Measurements from ENCODE around the gene TRABD.

- TF ChIP-seq POLR2AphosphoS5 (IDR thresholded peaks at IDR 0.05; ENCODE audit: insufficient read depth in 1 of 2, low read depth in 1 of 2) (no peak), POLR2A (IDR thresholded peaks at IDR 0.05) (no peak)
- TF ChIP-seq, protein P1, sequence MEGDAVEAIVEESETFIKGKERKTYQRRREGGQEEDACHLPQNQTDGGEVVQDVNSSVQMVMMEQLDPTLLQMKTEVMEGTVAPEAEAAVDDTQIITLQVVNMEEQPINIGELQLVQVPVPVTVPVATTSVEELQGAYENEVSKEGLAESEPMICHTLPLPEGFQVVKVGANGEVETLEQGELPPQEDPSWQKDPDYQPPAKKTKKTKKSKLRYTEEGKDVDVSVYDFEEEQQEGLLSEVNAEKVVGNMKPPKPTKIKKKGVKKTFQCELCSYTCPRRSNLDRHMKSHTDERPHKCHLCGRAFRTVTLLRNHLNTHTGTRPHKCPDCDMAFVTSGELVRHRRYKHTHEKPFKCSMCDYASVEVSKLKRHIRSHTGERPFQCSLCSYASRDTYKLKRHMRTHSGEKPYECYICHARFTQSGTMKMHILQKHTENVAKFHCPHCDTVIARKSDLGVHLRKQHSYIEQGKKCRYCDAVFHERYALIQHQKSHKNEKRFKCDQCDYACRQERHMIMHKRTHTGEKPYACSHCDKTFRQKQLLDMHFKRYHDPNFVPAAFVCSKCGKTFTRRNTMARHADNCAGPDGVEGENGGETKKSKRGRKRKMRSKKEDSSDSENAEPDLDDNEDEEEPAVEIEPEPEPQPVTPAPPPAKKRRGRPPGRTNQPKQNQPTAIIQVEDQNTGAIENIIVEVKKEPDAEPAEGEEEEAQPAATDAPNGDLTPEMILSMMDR (IDR thresholded peaks at IDR 0.05): no peak
These were observed 30.5 kb downstream of the TRABD start for GRCh38 chr22:50216055-50216683.

Data from vagina (tissue), 2 donors.